HG02840 (cell line): ENCODE results near the gene RHOT2.
A peak's percentile ranks its signal among the peaks of the same experiment; 100 is the strongest.

Experiments used
- ATAC-seq: cut with Tn5 transposase; IDR thresholded peaks from one replicate; pipeline ENCODE4 v1.9.1; 2021; ENCODE audit warnings: mild to moderate bottlenecking, moderate library complexity, moderate number of reproducible peaks; ENCODE audit not compliant: unreplicated experiment, low FRiP score

Gene RHOT2

GRCh38 chr16:668519-669171, 713 bp downstream of the RHOT2 start:
- ATAC-seq = peak; percentile 15

GRCh38 chr16:669666-670065, 1.7 kb downstream of the RHOT2 start:
- ATAC-seq = no peak

GRCh38 chr16:670485-671352, 2.8 kb downstream of the RHOT2 start:
- no peak for ATAC-seq

- no peak for ATAC-seq
These were observed 3.6 kb downstream of the RHOT2 start for GRCh38 chr16:671353-672131.

- ATAC-seq = no peak
These were observed 4.4 kb downstream of the RHOT2 start for GRCh38 chr16:672371-672770.

- ATAC-seq = no peak
These were observed 4.9 kb downstream of the RHOT2 start for GRCh38 chr16:672851-673250.

- ATAC-seq = no peak
These were observed 5.6 kb downstream of the RHOT2 start for GRCh38 chr16:673399-673991.

GRCh38 chr16:674214-674881, 6.4 kb downstream of the RHOT2 start:
- ATAC-seq = no peak

GRCh38 chr16:674968-675883, 7.3 kb downstream of the RHOT2 start, which contains the start of gene RHBDL1:
Gene RHBDL1 (plus strand): TSS chr16:675671. CDS start chr16:675791, 120 bp downstream.
- ATAC-seq = no peak

- ATAC-seq = no peak
These were observed 8.1 kb downstream of the RHOT2 start for GRCh38 chr16:675884-676564.

GRCh38 chr16:676565-676902, 8.6 kb downstream of the RHOT2 start:
- no peak for ATAC-seq

GRCh38 chr16:676913-677312, 9.0 kb downstream of the RHOT2 start:
- no peak for ATAC-seq

GRCh38 chr16:677316-678190, 9.6 kb downstream of the RHOT2 start:
- no peak for ATAC-seq

- no peak for ATAC-seq
These were observed 10.4 kb downstream of the RHOT2 start for GRCh38 chr16:678209-678857.

- ATAC-seq = peak; percentile 4
These were observed 11.2 kb downstream of the RHOT2 start for GRCh38 chr16:678858-679813.
